GM12864 (cell line): ENCODE data around the gene IRF2BPL.

ENCODE experiments used
- DNase-seq: peaks from one replicate; pipeline ENCODE4 v3.0.0-alpha.2; 2011; ENCODE audit warnings: low read depth
- H3K4me3 ChIP-seq: 2 replicates; pipeline ENCODE4 v1.5.1; 2011; ENCODE audit warnings: mild to moderate bottlenecking, low read depth, low read length, control low read depth
- TF ChIP-seq, protein P1 (sequence below): IDR thresholded peaks from 2 replicates; pipeline ENCODE4 v1.5.1; 2011; ENCODE audit warnings: low read depth, mild to moderate bottlenecking, moderate library complexity, low read length, control low read depth, inconsistent platforms; ENCODE audit errors: missing control alignments

Gene IRF2BPL

DNA sequence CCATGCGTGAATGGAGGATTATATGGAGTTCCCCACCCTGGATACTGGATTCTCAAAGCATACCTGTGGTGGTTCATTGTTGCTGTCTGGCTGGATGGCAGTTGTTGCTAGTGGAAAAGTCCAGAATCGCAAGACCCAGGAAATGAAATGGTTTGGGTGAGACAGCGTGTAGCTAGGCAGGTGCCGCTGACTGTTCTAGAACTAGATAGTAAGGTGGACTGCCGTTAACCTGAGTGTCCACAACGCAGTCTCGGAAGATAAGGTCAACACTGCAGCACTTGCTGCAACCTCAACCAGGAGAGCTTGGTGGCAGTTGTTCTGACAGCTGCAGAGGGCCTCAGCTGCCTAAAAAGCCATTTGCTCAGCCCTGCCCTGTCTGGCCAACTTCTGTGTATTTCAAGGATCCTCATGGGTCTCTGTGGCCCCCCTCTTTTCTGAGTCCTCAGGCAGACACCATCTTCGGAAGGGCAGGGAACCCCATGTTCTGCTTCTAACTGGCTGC lies 15.5 kb upstream of the IRF2BPL start:
- TF ChIP-seq, protein P1, sequence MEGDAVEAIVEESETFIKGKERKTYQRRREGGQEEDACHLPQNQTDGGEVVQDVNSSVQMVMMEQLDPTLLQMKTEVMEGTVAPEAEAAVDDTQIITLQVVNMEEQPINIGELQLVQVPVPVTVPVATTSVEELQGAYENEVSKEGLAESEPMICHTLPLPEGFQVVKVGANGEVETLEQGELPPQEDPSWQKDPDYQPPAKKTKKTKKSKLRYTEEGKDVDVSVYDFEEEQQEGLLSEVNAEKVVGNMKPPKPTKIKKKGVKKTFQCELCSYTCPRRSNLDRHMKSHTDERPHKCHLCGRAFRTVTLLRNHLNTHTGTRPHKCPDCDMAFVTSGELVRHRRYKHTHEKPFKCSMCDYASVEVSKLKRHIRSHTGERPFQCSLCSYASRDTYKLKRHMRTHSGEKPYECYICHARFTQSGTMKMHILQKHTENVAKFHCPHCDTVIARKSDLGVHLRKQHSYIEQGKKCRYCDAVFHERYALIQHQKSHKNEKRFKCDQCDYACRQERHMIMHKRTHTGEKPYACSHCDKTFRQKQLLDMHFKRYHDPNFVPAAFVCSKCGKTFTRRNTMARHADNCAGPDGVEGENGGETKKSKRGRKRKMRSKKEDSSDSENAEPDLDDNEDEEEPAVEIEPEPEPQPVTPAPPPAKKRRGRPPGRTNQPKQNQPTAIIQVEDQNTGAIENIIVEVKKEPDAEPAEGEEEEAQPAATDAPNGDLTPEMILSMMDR: no peak
- H3K4me3 ChIP-seq: no peak overlapping the region
- no peak for DNase-seq

DNA sequence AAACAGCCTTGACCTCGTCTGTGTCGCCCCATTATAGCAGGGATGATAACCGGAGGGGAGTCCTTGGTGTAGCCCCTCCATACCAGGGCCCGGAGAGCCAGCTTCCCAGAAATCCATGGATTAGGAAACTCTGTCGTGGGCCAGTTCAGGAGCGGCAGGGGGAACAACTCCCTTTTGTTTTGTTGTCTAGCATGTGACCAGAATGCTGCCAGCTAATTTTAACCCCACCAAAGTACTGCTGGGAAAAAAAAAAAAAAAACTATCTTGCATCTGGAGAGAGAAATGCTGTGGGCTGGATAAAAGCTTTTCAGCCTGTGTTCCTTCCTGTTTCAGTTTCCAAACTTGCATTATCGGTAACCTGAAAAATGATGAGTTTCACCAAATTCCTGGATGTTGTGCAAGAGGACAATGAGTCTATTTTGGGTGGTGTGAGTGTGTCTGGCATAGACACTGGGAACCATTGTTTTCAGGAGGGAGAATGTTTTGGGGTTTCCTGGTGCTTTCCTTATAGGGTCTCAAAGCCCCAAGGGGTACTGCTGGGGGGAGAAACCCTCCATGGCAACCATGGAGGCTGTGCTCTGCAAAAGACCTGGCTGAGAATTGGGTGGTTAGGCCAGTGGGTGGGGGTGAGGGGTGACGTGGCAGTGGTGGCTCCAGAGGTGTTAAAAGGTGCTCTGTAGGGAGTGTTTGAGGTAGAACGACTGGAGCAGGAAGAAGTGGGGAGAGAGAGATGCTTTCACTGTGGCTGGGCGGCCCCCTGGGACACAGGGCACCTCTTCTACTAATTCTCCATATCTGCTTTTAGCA lies 14.9 kb upstream of the IRF2BPL start:
- TF ChIP-seq, protein P1: no peak
- H3K4me3 ChIP-seq: no peak overlapping the region
- DNase-seq: no peak

- TF ChIP-seq, protein P1: no peak
- H3K4me3 ChIP-seq: no peak overlapping the region
- DNase-seq: no peak
Measured at GRCh38 chr14:77041881-77042545, 13.5 kb upstream of the IRF2BPL start.

- H3K4me3 ChIP-seq: peak overlapping the region; percentile 40; the same call in 1 of the 2 replicates
- TF ChIP-seq, protein P1: no peak
- no peak for DNase-seq
Measured at GRCh38 chr14:77040741-77041653, 12.5 kb upstream of the IRF2BPL start.

- peak overlapping the region; percentile 40; the same call in 1 of the 2 replicates for H3K4me3 ChIP-seq
- peak; percentile 93 for DNase-seq
- TF ChIP-seq, protein P1: no peak
Measured at GRCh38 chr14:77040059-77040740, 11.7 kb upstream of the IRF2BPL start.

DNA sequence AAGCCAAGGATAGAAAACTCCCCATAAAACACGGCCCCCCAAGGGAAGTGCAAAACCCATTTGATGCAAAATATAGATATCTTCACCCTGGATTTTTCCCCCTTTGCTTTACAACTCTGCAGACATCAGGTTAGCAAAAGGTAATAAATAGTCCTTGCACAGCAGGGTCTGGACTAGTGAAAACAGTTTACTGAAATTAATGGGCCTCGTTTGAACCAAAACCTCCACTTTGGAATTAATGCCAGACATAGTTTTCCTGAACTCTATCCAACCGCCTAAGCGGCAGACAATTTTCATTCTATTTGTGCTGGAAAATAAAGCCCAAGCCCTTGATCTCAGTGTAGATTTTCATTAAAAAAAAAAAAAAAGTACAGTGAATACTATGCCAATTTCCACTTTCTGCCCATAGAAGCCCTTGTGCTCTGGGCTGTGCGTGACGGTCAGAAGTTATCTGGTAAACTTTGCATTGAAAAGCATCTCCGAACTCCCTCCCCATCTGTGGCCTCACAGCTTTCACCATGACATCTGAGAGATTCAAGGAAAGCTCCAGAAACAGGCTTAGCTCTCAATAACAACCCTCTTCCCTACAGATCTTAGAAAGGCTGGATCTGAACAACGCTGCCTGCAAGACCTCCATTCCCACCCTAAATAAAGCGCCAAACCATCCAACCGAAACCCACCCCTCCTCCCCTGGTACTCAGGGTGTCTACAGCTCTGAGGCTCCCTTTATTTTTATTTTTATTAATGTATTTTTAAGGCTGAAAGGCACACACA lies 11.0 kb upstream of the IRF2BPL start:
- no peak for DNase-seq
- TF ChIP-seq, protein P1: no peak
- H3K4me3 ChIP-seq: peak overlapping the region; percentile 24; the same call in 1 of the 2 replicates
